SHP77 (cell line): Measurements from ENCODE around the gene MCM5.
A peak's percentile ranks its signal among the peaks of the same experiment; 100 is the strongest.

ENCODE experiments used
- DNase-seq, 2 experiments: peaks; one replicate each; lab custom pipeline; 2025; lab: John Stamatoyannopoulos, UW

The MCM5 gene

DNA sequence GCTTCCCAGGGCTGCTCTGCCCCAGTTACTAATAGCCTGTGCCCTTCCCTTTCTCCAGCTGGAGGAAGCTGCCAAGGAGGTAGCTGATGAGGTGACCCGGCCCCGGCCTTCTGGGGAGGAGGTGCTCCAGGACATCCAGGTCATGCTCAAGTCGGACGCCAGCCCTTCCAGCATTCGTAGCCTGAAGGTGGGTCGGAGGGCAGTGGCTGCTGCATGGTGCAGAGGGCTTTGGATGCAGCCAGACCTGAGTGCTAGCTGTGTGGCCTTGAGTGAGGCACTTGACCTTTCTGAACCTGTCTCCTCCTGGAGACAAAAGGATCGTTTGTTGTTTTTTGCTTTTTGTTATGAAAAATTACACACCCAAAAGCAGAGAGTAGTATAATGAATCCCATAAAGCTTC is 3.4 kb downstream of the MCM5 start:
- no peak for DNase-seq

DNA sequence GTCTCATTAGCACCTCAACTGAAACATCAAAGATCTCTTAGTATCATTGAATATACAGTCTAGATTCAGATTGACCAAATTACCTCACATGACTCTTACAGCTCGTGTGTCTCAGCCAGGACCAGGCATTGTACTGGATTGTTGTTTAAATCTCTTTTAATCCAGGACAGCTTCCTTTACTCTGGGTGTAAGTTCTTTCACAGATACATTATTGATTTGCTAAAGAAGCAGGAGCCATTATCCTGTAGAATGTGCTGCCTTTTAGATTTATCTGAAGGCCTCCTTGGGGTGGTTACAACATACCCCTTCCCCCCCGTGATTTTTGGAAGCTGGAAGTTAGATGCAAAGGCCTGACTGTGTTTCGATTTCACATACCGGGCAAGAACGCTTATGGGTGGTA is 4.2 kb downstream of the MCM5 start:
- DNase-seq: no peak

DNA sequence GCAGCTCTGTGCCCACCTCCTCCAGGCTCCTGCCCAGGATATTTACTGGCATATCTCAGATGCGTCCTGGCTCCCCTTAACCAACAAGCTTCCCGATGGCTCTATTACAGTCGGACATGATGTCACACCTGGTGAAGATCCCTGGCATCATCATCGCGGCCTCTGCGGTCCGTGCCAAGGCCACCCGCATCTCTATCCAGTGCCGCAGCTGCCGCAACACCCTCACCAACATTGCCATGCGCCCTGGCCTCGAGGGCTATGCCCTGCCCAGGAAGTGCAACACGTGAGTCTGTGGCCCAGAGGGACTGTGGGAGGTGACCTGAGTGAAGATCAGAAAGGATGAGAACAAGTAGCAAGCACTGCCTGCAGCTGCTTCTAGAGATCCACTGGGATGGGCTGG is 6.5 kb downstream of the MCM5 start:
- DNase-seq: no peak

GRCh38 chr22:35407362-35407761 is 7.4 kb downstream of the MCM5 start:
- DNase-seq: no peak

DNA sequence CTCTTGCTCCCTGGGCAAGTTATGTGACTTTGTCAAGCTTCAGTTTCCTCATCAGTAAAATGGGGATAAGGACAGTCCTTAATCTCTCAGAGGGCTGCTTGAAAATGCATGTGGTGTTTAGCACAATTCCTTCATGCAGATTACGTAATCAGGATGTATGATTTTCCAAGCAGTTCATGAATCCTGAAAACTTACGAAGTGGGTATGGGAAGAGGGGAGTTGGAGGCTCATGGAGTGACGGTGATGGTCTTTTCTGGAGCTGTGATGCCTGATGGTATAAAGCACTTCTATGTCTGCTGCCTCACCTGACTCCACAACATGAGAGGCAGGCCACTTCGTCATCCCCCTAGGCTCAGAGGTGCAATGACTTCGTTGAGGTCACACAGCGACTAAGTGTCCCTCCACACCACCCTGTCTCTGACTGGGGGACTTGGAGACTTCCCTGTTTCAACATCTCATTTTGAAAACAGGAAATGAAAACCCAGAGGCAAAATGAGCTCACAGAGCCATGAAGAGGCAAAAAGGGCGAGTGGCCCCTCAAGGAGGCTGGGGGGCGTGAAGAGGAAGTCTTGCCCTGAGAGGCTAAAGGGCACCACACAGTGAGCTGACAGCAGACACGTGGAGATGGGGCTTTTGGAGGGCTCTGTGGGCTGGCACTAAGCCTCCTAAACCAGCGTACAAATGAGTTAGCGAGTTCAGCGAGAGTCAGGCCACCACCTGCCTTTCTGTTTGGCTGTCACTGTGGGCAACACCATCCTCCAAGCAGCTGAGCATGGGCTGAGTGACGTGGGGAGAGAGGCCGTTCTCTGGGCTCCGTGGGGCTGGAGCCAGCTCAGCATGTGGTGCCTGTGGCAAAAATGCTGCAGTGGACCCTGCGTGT is 10.1 kb downstream of the MCM5 start:
- no peak for DNase-seq

DNA sequence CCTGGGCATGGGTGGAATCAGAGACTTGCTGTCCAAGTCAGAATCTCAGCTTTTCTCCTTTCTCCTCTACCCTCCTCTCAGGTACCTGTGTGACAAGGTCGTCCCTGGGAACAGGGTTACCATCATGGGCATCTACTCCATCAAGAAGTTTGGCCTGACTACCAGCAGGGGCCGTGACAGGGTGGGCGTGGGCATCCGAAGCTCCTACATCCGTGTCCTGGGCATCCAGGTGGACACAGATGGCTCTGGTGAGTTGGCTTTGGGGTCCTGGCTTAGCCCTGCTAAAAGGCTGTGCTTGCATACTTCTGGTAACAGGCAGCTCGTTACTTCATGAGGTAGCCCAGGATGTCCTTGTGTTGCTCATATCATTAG is 10.7 kb downstream of the MCM5 start:
- no peak for DNase-seq

GRCh38 chr22:35411102-35411501 is 11.2 kb downstream of the MCM5 start:
- DNase-seq: no peak

GRCh38 chr22:35413624-35414023 is 13.7 kb downstream of the MCM5 start:
- DNase-seq: no peak

DNA sequence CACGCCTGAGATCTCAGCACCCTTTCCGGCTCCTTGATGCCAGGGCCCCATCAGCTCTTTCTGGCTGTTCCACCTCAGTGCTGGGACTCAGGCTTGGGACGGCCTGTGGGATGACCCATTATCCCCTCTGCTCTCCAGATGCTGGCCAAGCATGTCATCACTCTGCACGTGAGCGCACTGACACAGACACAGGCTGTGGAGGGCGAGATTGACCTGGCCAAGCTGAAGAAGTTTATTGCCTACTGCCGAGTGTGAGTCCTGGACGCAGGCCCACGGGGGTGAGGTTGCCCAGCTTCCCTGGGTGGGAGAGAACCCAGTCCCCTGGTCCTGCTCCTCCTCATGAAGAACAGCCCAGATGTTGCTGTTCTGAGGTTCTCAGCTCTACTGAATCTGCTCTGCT is 17.7 kb downstream of the MCM5 start:
- DNase-seq: no peak

DNA sequence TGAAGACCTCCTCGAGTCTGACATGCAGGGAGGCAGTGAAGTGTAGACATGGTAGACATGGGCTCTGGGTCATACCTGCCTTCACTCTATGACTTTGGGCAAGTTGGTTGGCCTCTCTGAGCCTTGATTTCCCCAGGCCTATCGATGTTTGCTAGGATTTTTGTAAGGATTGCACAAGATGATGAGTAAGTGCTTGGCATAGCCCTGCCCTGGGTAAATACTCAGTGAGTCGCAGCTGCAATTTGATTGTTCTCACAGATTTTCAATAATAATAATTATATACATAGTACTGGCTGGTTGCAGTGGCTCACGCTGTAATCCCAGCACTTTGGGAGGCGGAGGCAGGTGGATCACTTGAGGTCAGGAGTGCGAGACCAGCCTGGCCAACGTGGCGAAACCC is 18.1 kb downstream of the MCM5 start:
- no peak for DNase-seq

GRCh38 chr22:35418731-35419130 is 18.8 kb downstream of the MCM5 start:
- no peak for DNase-seq

DNA sequence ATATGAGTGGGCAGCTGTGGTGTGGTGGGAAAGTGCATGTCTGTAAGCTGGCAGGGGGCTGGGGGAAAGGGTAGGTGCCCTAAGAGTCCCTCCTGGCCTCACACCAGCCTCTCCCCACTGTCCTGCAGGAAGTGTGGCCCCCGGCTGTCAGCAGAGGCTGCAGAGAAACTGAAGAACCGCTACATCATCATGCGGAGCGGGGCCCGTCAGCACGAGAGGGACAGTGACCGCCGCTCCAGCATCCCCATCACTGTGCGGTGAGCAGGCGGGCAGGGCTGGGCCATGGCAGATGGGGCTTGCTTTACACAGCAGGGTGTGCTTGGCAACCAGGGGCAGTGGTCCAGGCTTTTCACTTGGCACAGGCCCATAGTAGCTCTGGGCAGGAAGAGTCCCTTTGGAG is 19.8 kb downstream of the MCM5 start:
- no peak for DNase-seq

GRCh38 chr22:35421121-35421520 is 21.2 kb downstream of the MCM5 start:
- DNase-seq: no peak

DNA sequence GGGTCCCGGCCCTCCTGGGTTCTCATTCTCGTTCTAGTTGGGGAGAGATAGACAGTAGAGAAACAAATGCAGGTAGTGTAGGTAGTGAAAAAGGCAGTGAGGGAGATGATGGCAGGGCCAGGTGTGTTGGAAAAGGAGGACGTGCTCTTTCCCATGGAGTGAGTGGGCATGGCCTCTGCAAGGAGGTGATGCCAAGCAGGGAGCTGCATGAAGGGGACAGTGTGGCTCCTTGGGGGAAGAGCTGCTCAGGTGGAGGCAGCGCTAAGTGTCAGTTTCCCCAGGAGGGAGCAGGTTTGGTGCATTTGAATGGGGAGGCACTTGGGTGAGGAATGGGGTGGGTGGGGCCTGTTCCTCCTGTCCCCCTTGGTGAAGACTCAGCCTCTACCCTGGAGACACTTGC is 22.2 kb downstream of the MCM5 start:
- DNase-seq: no peak

- no peak for DNase-seq
Observed at GRCh38 chr22:35422936-35423335, 23.0 kb downstream of the MCM5 start.

- DNase-seq: no peak
Observed at GRCh38 chr22:35424081-35424480, 24.1 kb downstream of the MCM5 start.

DNA sequence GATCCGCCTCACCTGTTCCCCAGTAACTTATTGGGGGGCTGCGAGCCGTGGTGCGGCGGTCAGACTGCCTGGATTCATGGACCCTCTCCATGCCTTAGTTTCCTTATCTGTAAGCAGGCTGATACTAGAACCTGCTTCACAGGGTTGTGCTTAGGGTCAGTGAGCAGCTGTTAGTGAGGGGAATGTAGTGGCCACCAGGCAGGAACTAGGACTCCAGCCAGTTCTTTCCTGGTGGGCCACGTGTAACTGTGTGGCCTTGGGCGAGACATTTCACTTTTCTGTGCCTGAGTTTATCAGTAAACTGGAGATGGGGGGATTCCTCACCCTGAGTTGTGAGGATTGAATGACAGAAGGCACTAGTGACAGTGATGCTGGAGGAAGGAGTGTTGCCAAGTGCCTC is 24.8 kb downstream of the MCM5 start:
- DNase-seq: no peak

DNA sequence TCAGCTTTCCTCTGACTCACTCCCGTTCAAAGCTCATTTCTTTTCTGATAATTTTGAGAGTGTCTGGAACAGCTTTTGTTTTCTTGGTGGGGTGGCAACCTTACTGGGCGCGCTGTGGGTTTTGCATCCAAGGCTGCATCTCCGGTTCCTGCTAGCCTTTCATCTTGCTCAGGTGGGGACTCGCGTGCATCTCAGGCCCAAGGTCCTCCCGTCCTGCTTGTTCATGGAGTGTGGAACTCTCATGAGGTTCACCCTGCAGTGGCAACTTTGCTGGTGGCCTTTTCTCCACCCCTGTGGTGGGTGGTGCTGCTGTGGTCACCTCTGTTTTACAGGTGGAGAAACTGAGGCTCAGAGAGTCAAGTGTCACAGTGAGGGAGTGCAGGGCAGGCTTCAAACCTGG is 25.6 kb downstream of the MCM5 start:
- DNase-seq: no peak

- DNase-seq: peak in 1 of 2 experiments; percentile 13
Observed at GRCh38 chr22:35425971-35426800, 26.2 kb downstream of the MCM5 start.

DNA sequence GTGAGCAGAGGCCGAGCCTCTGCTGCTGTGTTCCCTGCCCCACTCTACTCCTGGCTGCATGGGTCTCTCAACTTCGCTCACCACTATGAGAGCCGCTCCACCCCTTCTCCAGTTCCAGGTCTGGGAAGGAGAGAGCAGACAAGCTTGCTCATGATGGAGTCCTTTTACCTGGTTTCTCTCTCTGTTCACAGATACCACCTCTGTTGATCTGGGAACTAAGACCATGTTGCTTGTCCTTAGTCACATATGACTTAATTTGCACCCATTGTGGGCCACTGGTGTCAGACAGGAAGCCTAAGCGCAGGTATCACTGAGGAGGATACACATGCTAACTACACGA is 26.8 kb downstream of the MCM5 start:
- DNase-seq: no peak

GRCh38 chr22:35430897-35431322 is 31.0 kb downstream of the MCM5 start:
- DNase-seq: peak; percentile 50 to 51

GRCh38 chr22:35431483-35432227 is 31.7 kb downstream of the MCM5 start:
- no peak for DNase-seq
